Cerebellar nuclear complex (tissue), 1 donor: ENCODE results near the gene UTP25.
A peak's percentile ranks its signal among the peaks of the same experiment; 100 is the strongest.
"Not testable (repeated sequence)": the region's sequence is repeated elsewhere in the genome, so short reads cannot be mapped to it uniquely, and the experiment has no call there.

Source experiments
- DNase-seq, 2 experiments: peaks; one replicate each; lab custom pipeline; 2025; lab: John Stamatoyannopoulos, UW

The UTP25 gene

DNA sequence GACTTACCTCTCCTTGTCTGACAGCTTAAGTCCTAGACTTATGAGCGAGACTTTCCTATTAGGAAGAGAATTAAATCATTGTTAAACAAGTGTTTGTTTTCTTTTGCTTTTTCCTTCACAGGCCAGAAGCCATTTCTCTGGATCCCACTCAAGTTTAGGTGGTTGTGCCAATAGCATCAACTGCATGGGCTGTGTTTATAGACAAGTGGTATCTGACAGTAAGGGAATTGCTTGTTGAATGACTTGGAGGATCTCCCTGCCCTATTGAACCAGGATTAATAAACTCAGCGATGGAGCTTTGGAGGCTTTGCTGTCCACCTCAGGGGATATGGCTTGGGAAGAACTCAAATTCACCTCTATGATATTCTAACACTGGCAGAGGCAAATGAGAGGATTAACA, 43.7 kb downstream of the UTP25 start:
- DNase-seq = no peak

DNA sequence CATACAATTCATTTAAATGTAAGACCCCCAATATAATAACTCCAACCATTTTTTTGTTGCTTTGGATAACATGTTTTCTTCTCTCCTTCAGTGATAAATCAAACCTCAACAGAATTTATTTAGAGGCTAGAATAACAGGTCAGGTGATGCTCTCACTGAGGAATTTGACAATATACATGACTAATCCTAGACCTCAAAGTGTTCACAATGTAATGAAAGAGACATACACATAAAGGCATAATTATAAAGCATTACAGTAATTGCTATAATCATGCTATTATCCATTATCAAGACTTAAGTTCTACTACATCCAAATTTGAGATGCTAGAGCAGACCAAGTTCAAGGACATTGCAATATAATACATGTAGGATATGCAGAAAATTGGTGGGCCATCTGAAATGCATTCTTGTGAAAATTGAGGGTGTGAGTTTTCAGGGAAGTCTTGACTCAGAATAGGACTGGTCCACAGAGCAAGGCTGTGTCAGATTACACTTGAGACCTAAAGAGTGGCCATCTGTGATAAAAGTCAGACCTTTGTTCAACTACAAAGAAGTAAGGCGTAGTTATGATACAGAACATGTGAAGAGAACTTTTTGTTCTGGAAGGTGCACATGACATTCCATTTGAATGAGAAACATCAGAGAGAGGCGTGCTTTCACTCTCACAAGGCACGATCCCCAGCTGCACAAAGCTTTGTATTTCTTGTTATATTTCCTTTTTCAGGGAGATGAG, 45.5 kb downstream of the UTP25 start:
- no peak for DNase-seq

DNA sequence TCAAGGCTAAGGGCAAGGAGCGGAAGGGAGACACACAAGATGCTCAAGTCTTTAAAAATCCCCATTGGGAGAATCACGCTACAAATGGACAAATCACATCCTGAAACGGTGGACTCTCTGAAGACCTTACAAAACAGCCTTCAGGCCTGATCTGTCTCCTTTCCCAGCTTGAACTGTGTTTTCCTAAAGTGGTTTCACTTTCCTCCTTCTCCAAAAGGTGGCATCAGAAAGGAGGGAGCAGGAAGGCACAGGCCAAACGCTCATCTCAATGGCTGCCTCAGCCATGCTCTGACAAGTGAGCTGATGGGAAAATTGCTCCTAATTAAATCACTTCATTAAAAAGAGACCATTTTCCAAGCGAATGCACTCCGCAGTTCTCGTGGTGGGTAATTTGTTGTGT, 47.7 kb downstream of the UTP25 start:
- DNase-seq = peak in 1 of 2 experiments; percentile 30

DNA sequence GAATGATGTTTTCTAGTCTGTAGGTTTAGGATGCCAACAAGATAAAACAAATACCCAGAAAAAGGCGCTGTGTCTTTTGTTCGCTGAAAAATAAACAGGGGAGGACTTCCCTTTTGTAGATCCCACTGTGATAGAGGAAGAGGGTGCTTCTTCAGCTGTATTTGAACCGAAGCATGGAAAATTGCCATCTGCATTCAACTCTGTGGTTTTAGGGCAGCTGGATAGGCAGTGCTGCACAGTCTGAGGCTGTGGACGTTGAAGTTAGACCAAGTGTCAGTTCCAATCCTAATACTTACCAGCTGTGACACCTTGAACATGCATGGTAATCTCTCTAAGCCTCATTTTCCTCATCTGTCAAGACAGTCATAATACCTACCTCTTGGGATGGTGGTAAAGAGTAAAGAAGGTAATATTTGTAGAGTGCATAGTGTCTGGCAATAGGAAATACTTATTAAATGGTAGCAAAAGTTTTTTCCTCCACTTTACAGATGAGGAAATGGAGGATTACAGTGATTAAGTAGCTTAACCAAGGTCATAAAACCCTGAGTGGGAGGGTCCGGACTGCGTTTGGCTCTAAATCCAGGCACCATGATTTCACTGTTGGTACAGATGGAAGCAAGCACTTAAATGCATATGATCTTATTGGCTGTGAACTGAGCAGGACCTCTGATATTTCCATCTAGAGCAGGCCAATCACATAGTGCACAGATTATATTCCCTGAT, 48.5 kb downstream of the UTP25 start:
- DNase-seq = no peak

DNA sequence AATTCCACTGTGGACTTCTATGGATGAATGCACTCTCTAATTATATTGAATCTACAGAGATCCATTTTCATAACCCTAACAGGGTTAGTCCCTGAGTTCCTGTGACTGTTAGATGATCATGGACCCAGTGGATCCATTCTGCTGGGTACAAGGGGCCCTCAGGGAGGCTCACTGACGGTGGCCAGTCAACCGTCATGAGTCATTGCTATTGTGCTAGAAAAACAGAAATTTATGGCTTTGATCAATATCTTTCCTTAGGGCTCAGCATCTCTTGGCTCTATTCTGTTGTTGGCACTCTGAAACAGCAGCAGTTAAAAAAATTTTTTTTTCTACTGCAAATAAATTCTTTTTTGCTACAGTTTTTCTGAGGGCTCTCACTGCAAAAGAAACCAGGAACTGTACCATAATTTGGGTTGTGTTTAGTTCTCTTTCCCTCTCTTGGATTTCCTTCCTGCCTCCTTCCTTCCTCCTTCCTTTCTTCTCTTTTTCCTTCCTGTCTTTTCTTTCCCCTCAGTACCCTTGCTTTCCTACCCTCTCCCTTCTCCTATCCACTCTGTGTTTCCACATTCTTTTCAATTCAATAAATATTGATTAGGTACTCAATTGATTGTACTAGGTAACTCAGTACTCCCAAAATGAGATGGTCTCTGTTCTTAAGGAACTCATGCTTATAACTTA, 49.5 kb downstream of the UTP25 start:
- no peak for DNase-seq

DNA sequence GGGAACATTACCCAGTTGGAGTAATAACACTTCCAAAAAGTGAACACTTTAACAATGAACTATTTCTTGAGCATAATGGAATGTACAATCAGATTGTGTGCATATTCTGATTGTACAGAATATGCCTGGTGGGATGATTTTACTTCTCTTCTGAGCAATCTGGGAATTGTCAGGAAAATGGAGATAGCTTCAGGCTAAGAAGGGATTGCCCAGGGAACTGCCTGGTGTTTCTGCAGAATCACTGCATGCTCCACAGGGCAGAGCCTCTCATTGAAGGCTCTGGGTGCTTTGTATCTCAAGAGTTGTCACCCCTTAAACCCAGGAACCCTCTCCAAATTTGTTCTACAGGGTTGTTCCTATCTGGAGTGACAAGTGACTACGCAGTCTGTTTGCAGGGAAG, 51.2 kb downstream of the UTP25 start:
- no peak for DNase-seq

DNA sequence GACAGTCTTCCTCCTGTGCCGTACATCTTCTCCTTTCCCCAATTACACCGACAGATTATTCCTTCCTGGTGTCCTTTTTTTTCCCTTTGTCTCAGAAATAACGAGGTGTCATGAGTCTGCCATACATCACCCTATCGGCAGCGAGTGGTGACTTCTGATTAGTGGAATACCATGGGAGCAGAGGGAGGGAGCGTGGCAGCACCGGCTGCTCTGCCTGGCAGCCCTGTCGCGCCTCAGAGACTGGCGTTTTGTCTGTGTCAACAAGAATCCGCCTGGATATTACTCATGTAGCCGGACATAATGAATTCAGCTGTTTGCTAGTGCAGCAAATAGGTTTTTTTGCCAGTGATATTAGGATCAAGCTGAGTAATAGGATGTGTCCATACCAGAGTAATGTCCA, 51.8 kb downstream of the UTP25 start:
- DNase-seq = peak in 1 of 2 experiments; percentile 62

DNA sequence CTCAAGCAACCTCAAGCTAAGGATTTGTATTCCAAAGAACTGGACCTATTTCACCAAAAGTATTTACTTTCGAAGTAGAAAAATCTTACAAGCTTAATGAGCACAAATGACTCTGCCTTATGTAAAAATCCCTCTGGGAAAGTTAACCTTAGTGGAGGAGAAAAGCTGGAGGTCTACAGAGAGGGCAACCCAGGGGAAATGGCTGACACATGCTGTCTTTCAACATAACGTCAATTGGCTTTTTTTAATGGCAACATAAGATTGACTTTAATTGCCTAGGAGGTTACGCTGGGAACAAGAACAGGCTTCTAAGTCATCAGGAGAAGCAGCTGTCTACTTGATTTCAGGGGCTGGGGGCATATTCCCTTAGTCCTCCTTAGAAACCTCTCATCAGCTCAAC, 52.3 kb downstream of the UTP25 start:
- no peak for DNase-seq

DNA sequence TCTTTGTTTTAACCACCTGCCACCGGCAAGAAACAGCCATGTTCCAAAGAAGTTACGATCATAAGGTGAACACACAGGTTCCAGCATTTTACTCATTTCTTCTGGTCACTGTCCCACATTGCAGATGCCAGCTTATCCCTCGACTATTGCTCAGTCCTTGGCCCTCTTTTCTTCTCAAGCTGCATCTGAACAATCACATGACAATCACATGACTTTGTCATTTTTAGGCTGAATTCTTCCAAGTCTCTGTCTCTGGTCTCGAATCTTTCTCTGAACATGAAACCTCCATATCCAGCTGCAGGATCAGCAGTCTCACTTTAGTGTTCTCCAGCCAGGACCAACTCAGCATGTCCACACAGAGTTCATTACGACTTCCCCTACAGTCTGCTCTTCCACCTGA, 53.8 kb downstream of the UTP25 start:
- DNase-seq = no peak

DNA sequence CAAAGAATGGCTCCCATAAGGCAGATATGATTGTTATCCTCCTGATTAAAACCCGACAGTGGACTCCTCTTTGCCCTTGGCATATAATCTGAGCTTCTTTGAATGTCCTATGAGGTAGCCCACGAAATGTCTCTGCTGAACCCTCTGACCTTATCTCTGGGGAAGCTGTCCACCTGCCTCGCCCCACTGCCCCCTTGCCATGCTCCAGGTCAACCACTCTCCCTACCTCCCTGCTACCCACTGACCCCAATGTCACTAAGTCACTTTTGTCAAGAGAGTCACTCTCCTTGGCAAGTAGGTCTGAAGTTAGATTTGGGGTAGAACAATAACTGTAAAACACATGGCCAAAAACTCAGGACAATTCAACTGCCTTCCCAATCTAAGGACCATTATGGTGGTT, 54.5 kb downstream of the UTP25 start:
- DNase-seq = no peak

DNA sequence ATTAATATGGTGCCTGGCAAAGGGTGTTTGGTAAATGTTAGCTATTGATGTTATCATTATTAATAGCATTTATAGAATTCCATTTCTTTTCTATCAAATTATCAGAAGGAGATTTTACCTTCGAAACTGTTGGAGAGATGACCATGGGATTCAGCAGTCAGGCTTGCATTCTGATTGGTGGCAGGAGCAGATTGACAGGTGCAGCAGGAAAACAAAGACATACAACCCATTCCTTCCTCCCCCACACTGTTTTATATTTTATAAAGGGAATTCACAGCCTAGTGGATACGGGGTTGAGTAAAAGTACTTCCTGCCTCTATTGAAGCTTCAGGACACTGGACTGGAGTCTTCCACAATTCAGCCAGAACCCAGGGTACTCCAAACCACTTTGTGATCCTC, 55.2 kb downstream of the UTP25 start:
- no peak for DNase-seq

DNA sequence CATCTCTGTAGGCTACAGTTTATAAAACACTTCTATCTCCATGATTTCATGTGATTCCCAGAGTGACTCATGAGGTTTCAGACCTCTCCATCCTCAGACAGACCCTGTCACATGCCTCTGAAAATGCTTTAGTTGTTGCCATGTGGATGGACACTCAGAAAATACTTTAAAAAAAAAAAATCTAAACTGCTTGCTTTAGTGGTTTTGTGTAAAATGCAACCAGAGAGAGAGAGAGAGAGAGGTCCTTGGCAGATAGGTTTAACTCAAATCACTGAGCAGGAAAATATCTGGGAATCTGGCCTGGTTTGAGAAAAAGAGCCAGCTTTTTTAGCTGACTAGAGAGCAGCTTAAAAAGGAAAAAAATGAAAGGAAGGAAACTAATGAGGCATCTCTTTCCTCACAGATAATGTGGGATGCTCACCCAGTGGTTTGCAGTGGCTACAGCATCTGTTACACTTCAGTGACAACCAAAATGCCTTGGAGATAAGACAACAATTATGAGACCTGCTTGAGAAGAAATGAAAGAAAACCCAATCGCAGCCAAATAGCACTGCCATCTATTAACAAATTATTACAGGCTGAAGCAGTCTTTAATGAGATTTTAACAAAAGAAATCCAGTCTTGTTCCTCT, 55.7 kb downstream of the UTP25 start:
- peak in 1 of 2 experiments; percentile 39 for DNase-seq

DNA sequence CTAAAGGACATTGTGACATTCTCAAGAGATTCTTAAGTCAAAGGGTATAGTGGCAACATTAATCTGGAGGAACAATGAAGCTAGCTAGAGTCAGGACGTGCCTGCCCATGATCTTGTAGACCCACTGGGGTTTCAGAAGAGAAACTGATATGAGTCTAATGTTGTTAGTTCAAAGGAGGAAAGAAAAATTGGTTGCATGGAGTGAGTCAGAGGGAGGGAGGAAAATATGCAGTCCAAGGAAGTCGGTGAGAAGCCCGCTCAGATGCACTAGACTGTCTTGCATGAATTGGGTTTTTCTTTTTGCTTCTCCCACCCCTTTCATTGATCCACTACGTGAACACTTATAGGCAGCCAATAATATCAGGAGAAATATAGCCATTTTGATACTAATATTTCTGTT, 56.5 kb downstream of the UTP25 start:
- no peak for DNase-seq

DNA sequence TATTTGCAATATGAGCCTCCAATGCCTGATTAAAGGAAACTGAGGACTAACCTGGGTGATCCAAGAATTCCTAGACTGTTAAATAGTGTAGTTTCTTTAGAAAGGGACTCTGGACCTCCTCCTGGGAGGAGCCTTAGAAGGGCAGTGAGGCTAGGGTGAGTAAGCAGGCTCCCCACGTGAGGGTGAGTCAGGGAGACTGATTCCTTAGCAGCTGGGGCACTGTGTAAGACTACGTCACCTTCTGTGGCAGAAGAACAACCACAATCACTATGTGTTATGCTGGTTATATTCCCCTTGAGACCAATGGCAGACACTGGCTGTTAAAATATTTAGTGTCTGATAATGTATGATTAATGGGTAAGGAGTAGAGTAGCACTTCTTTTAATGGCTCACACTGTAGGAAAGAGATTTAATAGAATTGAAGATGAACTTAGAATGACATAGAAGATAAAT, 56.9 kb downstream of the UTP25 start:
- DNase-seq = no peak

DNA sequence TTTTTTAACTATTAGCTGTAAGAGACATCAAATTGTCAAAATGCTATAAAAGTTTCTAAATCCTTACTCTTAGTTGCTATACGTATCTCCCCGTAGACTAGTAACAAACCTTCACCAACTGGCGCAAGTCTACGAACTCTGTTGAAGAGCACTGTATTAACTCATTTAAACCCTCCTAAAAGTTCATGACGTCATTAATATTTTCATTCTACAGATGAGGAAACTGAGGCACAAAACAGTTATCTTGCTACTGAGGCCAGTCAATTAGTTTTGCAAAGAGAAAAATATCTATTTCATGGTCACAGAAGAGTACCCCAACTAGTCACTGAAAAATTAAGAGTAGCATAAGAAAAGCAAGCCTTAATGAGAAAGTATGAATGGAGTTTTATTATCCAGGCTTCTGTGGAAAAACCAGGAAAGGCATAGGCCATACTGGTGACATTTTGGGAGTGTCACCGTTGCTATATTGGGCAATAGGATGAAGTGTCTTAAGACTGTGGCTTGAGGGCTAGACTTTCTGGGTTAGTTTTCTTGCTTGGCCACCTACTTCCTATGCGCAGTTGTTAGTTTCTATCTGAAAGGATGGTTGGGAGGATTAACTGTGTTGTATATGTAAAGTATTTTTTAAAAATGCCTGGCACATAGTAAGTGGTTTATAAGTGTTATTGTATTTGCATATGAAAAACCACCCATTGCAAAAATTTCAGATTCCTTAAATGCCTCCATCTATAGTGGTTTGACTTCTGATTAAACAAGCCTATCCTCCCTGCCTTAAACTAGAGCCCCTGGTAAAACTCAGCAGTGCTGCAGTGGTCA, 57.8 kb downstream of the UTP25 start:
- DNase-seq = no peak

DNA sequence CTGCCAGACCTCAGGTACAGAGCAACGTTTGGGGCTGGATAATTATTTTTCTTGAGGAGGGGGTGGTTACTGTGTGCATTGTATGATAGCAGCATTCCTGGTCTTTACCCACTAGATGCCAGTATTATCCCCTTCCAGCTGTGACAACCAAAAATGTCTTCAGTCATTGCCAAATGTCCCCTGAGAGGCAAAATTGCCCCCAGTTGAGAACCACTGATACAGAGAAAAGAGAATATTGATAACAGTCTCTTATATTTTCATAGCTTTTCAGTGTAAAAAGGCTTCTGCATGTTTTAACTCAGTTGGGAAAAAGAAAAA, 58.4 kb downstream of the UTP25 start:
- no peak for DNase-seq

DNA sequence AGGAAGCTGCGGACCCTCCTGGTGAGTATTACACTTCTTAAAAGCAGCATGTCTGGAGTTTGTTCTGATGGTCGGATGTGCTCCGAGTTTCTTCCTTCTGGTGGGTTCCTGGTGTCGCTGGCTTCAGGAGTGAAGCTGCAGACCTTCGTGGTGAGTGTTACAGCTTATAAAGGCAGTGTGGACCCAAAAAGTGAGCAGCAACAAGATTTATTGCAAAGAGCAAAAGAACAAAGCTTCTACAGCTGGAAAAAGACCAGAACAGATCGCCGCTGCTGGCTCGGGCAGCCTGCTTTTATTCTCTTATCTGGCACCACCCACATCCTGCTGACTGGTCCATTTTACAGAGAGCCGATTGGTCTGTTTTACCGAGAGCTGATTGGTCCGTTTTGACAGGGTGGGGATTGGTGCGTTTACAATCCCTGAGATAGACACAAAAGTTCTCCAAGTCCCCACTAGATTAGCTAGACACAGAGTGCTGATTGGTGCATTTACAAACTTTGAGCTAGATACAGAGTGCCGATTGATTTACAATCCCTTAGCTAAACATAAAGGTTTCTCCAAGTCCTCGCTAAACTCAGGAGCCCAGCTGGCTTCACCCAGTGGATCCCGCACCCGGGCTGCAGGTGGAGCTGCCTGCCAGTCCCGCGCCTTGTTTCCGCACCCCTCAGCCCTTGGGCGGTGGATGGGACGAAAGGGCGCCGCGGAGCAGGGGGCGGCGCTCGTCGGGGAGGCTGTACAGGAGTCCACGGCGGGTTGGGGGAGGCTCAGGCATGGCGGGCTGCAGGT, 60.7 kb downstream of the UTP25 start:
- not testable (repeated sequence) for DNase-seq

DNA sequence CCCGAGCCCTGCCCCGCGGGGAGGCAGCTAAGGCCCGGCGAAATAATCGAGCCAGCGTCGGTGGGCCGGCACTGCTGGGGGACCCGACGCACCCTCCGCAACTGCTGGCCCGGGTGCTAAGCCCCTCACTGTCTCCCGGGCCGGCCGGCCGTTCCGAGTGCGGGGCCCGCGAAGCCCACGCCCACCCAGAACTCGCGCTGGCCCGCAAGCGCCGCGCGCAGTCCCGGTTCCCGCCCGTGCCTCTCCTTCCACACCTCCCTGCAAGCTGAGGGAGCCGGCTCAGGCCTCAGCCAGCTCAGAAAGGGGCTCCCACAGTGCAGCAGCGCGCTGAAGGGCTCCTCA, 61.3 kb downstream of the UTP25 start:
- no peak for DNase-seq

DNA sequence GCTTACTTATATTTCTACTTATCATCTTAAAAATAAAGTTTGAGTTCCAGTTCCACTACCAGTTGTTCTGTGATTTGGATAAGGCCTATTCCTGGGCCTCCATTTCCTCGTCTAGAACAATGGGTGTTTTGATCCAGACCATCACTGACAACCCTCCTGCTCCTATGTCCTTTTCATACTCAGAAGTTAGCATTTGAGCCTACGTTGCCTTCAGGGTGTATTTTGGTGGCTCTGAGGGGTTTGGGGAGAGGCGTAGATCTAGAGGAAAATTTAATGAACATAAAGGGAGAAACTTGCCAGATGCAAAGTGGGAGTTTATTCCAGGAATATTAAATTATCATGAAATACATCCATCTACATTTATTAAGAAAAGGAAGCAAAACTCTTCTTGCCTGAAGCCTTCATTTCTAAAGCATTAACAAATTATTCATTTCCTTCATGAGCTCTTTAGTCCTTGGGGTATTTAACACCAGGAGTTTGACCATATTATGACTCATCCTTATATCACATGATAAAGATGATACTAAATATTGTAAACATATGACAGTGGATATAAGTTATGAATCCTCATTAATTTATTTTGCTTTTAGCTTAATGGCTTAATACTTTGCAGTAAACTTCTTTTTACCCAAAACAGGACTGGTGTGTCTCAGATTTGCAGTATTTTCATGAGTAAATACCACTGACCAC, 63.0 kb downstream of the UTP25 start:
- DNase-seq = no peak

DNA sequence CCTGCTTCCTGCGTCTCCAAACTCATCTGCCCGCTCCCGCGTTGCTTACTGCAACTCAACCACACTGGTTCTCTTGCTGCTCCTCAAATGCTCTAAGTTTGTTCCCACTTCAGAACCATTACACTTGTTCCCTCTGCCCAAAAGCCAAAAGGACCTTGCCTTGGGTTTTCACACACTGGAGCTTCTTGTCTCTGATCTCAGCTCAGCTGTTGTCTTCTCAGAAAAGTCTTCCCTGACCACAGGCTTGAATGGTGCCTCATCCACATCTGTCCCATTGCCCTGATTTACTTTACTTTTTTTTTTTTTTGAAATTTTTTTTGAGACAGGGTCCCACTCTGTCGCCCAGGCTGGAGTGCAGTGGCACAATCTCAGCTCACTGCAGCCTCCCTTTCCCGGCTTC, 66.0 kb downstream of the UTP25 start:
- no peak for DNase-seq

DNA sequence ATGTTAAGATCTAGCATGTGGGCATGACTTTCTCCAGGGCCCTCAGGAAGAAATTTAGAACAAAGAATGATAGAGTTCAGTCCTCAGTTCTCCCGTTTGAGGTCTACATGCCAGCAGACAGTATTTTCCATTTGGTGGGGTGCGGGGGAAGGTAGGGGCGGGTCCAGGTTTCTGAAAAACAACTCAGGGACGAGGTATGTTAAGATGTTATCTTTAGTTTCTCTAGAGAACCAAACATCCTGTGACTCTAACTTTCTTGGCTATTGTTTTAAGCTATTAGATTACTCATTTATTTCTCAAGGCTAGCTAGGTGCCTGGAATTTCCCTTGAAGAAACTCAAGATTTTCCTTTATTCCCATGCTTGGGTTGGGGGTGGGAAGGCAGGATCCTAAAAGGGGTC, 67.9 kb downstream of the UTP25 start:
- no peak for DNase-seq
